ENCODE results near the gene STAC.
"Not testable (repeated sequence)": the region's sequence is repeated elsewhere in the genome, so short reads cannot be mapped to it uniquely, and the experiment has no call there.

The STAC gene

GRCh38 chr3:36489679-36490425 lies 109.5 kb downstream of the STAC start:
- H3K9me3 ChIP-seq (ENCODE audit: severe bottlenecking), result no peaks in the 10 kb centered on the region
- no peak overlapping the region for H3K4me3 ChIP-seq (ENCODE audit: severe bottlenecking)
- TF ChIP-seq CTCF (IDR thresholded peaks at IDR 0.05; ENCODE audit: poor library complexity, severe bottlenecking), result no peak
- H3K27ac ChIP-seq (ENCODE audit: poor library complexity, severe bottlenecking), result no peak overlapping the region
- H3K27me3 ChIP-seq (ENCODE audit: insufficient read depth, poor library complexity, severe bottlenecking), result no peaks in the 10 kb centered on the region
- no peaks in the 10 kb centered on the region for H3K36me3 ChIP-seq (ENCODE audit: low read depth)
- ATAC-seq (ENCODE audit: low read depth) (no peak), DNase-seq (ENCODE audit: low spot score) (no peak)
- peaks cover 5% of the 10 kb centered on the region for H3K4me1 ChIP-seq (ENCODE audit: insufficient read depth, poor library complexity, severe bottlenecking)

- no peaks in the 10 kb centered on the region for H3K36me3 ChIP-seq (ENCODE audit: low read depth)
- H3K4me1 ChIP-seq (ENCODE audit: insufficient read depth, poor library complexity, severe bottlenecking), result peaks cover 24% of the 10 kb centered on the region
- H3K4me3 ChIP-seq (ENCODE audit: severe bottlenecking), result no peak overlapping the region
- no peaks in the 10 kb centered on the region for H3K9me3 ChIP-seq (ENCODE audit: severe bottlenecking)
- no peaks in the 10 kb centered on the region for H3K27me3 ChIP-seq (ENCODE audit: insufficient read depth, poor library complexity, severe bottlenecking)
- no peak for TF ChIP-seq CTCF (IDR thresholded peaks at IDR 0.05; ENCODE audit: poor library complexity, severe bottlenecking)
- DNase-seq (ENCODE audit: low spot score) (no peak), ATAC-seq (ENCODE audit: low read depth) (no peak)
- H3K27ac ChIP-seq (ENCODE audit: poor library complexity, severe bottlenecking), result no peak overlapping the region
These were observed 112.7 kb downstream of the STAC start for GRCh38 chr3:36493051-36493450.

GRCh38 chr3:36494461-36495109 lies 114.3 kb downstream of the STAC start:
- no peak for DNase-seq (ENCODE audit: low spot score)
- no peak overlapping the region for H3K27ac ChIP-seq (ENCODE audit: poor library complexity, severe bottlenecking)

GRCh38 chr3:36496684-36497633 lies 116.7 kb downstream of the STAC start:
- H3K36me3 ChIP-seq (ENCODE audit: low read depth), result no peaks in the 10 kb centered on the region
- ATAC-seq (ENCODE audit: low read depth), result peak; percentile 82
- peaks cover 26% of the 10 kb centered on the region for H3K4me1 ChIP-seq (ENCODE audit: insufficient read depth, poor library complexity, severe bottlenecking)
- TF ChIP-seq CTCF (IDR thresholded peaks at IDR 0.05; ENCODE audit: poor library complexity, severe bottlenecking), result no peak
- peak overlapping the region; percentile 71 for H3K27ac ChIP-seq (ENCODE audit: poor library complexity, severe bottlenecking)
- H3K9me3 ChIP-seq (ENCODE audit: severe bottlenecking), result no peaks in the 10 kb centered on the region
- DNase-seq (ENCODE audit: low spot score), result no peak
- no peak overlapping the region for H3K4me3 ChIP-seq (ENCODE audit: severe bottlenecking)
- H3K27me3 ChIP-seq (ENCODE audit: insufficient read depth, poor library complexity, severe bottlenecking), result no peaks in the 10 kb centered on the region

More at GRCh38 chr3:36494461-36495109, 114.3 kb downstream of the STAC start:
- Histone ChIP-seq H3K27me3 (ENCODE audit: insufficient read depth, poor library complexity, severe bottlenecking) (no peaks in the 10 kb centered on the region), H3K9me3 (ENCODE audit: severe bottlenecking) (no peaks in the 10 kb centered on the region), H3K4me1 (ENCODE audit: insufficient read depth, poor library complexity, severe bottlenecking) (peaks cover 26% of the 10 kb centered on the region), H3K4me3 (ENCODE audit: severe bottlenecking) (no peak overlapping the region), H3K36me3 (ENCODE audit: low read depth) (no peaks in the 10 kb centered on the region)
- no peak for TF ChIP-seq CTCF (IDR thresholded peaks at IDR 0.05; ENCODE audit: poor library complexity, severe bottlenecking)
- peak; percentile 78 for ATAC-seq (ENCODE audit: low read depth)

- not testable (repeated sequence) for H3K9me3 ChIP-seq (ENCODE audit: severe bottlenecking); ATAC-seq (ENCODE audit: low read depth); H3K27me3 ChIP-seq (ENCODE audit: insufficient read depth, poor library complexity, severe bottlenecking); H3K27ac ChIP-seq (ENCODE audit: poor library complexity, severe bottlenecking); H3K4me3 ChIP-seq (ENCODE audit: severe bottlenecking); H3K36me3 ChIP-seq (ENCODE audit: low read depth); DNase-seq (ENCODE audit: low spot score)
- peaks cover 20% of the 10 kb centered on the region for H3K4me1 ChIP-seq (ENCODE audit: insufficient read depth, poor library complexity, severe bottlenecking)
These were observed 119.7 kb downstream of the STAC start for GRCh38 chr3:36500053-36500452.
